Measurements from ENCODE around the gene CCL4L2. TPM values are rescaled to one million over a fixed set of nuclear protein-coding genes. Genes with fewer than 3 reads are reported as not detected.
A peak's percentile ranks its signal among the peaks of the same experiment; 100 is the strongest.
"Not testable (repeated sequence)": the region's sequence is repeated elsewhere in the genome, so short reads cannot be mapped to it uniquely, and the experiment has no call there.

The CCL4L2 gene
- polyA plus RNA-seq (2013, experiment 1 of 4): not detected
- polyA plus RNA-seq (2013, experiment 2 of 4): not detected
- not detected for polyA plus RNA-seq (2013, experiment 3 of 4)
- not detected for polyA plus RNA-seq (2013, experiment 4 of 4)

GRCh38 chr17:36210439-36211211 lies at the start of gene CCL4L2:
TSS of gene CCL4L2 (plus strand) at chr17:36211063.
- not testable (repeated sequence) for H3K27ac ChIP-seq (ENCODE audit: insufficient read depth, low read depth, low read length, poor library complexity, severe bottlenecking); H3K9me3 ChIP-seq (ENCODE audit: control insufficient read depth, low read length); H3K27me3 ChIP-seq (ENCODE audit: control insufficient read depth, insufficient read depth, low read length, poor library complexity, severe bottlenecking); H3K36me3 ChIP-seq (ENCODE audit: control insufficient read depth, insufficient read depth, low read length); H3K4me3 ChIP-seq (ENCODE audit: insufficient read depth, low read depth, low read length); H3K4me1 ChIP-seq (ENCODE audit: control insufficient read depth, insufficient read depth, low read length)
- WGBS, 2 experiments: 88 to 90% methylated on average over 7 of the region's 7 CpGs

- H3K27ac ChIP-seq (ENCODE audit: insufficient read depth, low read depth, low read length, poor library complexity, severe bottlenecking); H3K4me1 ChIP-seq (ENCODE audit: control insufficient read depth, insufficient read depth, low read length); H3K36me3 ChIP-seq (ENCODE audit: control insufficient read depth, insufficient read depth, low read length); H3K4me3 ChIP-seq (ENCODE audit: insufficient read depth, low read depth, low read length); H3K9me3 ChIP-seq (ENCODE audit: control insufficient read depth, low read length); H3K27me3 ChIP-seq (ENCODE audit: control insufficient read depth, insufficient read depth, low read length, poor library complexity, severe bottlenecking): not testable (repeated sequence)
- WGBS, 2 experiments: 80 to 97% methylated on average over 2 to 3 of the region's 8 CpGs
Measured at GRCh38 chr17:36168836-36169235, 42.0 kb upstream of the CCL4L2 start.

GRCh38 chr17:36176536-36176935 lies 34.3 kb upstream of the CCL4L2 start, which contains the start of gene TBC1D3B:
TSS of gene TBC1D3B (minus strand) at chr17:36176636. CDS start at chr17:36175050, 1,586 bp downstream.
- not testable (repeated sequence) for H3K4me1 ChIP-seq (ENCODE audit: control insufficient read depth, insufficient read depth, low read length); H3K27ac ChIP-seq (ENCODE audit: insufficient read depth, low read depth, low read length, poor library complexity, severe bottlenecking); H3K4me3 ChIP-seq (ENCODE audit: insufficient read depth, low read depth, low read length); H3K36me3 ChIP-seq (ENCODE audit: control insufficient read depth, insufficient read depth, low read length); H3K27me3 ChIP-seq (ENCODE audit: control insufficient read depth, insufficient read depth, low read length, poor library complexity, severe bottlenecking); H3K9me3 ChIP-seq (ENCODE audit: control insufficient read depth, low read length)
- no CpG with 5 or more reads among the region's 11 CpGs for WGBS, 2 experiments

- 85 to 95% methylated on average over 5 to 6 of the region's 6 CpGs for WGBS, 2 experiments
- H3K27me3 ChIP-seq (ENCODE audit: control insufficient read depth, insufficient read depth, low read length, poor library complexity, severe bottlenecking): peaks cover 29% of the 10 kb centered on the region
Measured at GRCh38 chr17:36181446-36182175, 29.3 kb upstream of the CCL4L2 start.

GRCh38 chr17:36182176-36183000 lies 28.5 kb upstream of the CCL4L2 start:
- no peaks in the 10 kb centered on the region for H3K36me3 ChIP-seq (ENCODE audit: control insufficient read depth, insufficient read depth, low read length)
- peaks cover 29% of the 10 kb centered on the region for H3K27me3 ChIP-seq (ENCODE audit: control insufficient read depth, insufficient read depth, low read length, poor library complexity, severe bottlenecking)
- H3K4me1 ChIP-seq (ENCODE audit: control insufficient read depth, insufficient read depth, low read length): no peaks in the 10 kb centered on the region
- no peak overlapping the region for H3K27ac ChIP-seq (ENCODE audit: insufficient read depth, low read depth, low read length, poor library complexity, severe bottlenecking)
- H3K4me3 ChIP-seq (ENCODE audit: insufficient read depth, low read depth, low read length): peak overlapping the region; percentile 59
- no peaks in the 10 kb centered on the region for H3K9me3 ChIP-seq (ENCODE audit: control insufficient read depth, low read length)
- WGBS, 2 experiments: 37 to 40% methylated on average over 48 of the region's 48 CpGs

More at GRCh38 chr17:36181446-36182175, 29.3 kb upstream of the CCL4L2 start:
- not testable (repeated sequence) for H3K9me3 ChIP-seq (ENCODE audit: control insufficient read depth, low read length); H3K36me3 ChIP-seq (ENCODE audit: control insufficient read depth, insufficient read depth, low read length); H3K4me3 ChIP-seq (ENCODE audit: insufficient read depth, low read depth, low read length); H3K27ac ChIP-seq (ENCODE audit: insufficient read depth, low read depth, low read length, poor library complexity, severe bottlenecking); H3K4me1 ChIP-seq (ENCODE audit: control insufficient read depth, insufficient read depth, low read length)

- no peak overlapping the region for H3K27ac ChIP-seq (ENCODE audit: insufficient read depth, low read depth, low read length, poor library complexity, severe bottlenecking)
- H3K4me1 ChIP-seq (ENCODE audit: control insufficient read depth, insufficient read depth, low read length): no peaks in the 10 kb centered on the region
- peaks cover 29% of the 10 kb centered on the region for H3K27me3 ChIP-seq (ENCODE audit: control insufficient read depth, insufficient read depth, low read length, poor library complexity, severe bottlenecking)
- WGBS, 2 experiments: 4 to 5% methylated on average over 75 to 76 of the region's 76 CpGs
- H3K36me3 ChIP-seq (ENCODE audit: control insufficient read depth, insufficient read depth, low read length): no peaks in the 10 kb centered on the region
- H3K9me3 ChIP-seq (ENCODE audit: control insufficient read depth, low read length): no peaks in the 10 kb centered on the region
- peak overlapping the region; percentile 59 for H3K4me3 ChIP-seq (ENCODE audit: insufficient read depth, low read depth, low read length)
Measured at GRCh38 chr17:36183001-36183971, 27.6 kb upstream of the CCL4L2 start.

- Histone ChIP-seq H3K27me3 (ENCODE audit: control insufficient read depth, insufficient read depth, low read length, poor library complexity, severe bottlenecking) (peaks cover 29% of the 10 kb centered on the region), H3K36me3 (ENCODE audit: control insufficient read depth, insufficient read depth, low read length) (no peaks in the 10 kb centered on the region)
- WGBS, 2 experiments: 91% methylated on average over 11 to 12 of the region's 12 CpGs
Measured at GRCh38 chr17:36184023-36184765, 26.7 kb upstream of the CCL4L2 start.

GRCh38 chr17:36185416-36185815 lies 25.4 kb upstream of the CCL4L2 start:
- H3K27me3 ChIP-seq (ENCODE audit: control insufficient read depth, insufficient read depth, low read length, poor library complexity, severe bottlenecking): peaks cover 29% of the 10 kb centered on the region
- H3K36me3 ChIP-seq (ENCODE audit: control insufficient read depth, insufficient read depth, low read length): no peaks in the 10 kb centered on the region
- 71 to 82% methylated on average over 1 to 2 of the region's 2 CpGs for WGBS, 2 experiments
- H3K4me3 ChIP-seq (ENCODE audit: insufficient read depth, low read depth, low read length): no peak overlapping the region
- H3K27ac ChIP-seq (ENCODE audit: insufficient read depth, low read depth, low read length, poor library complexity, severe bottlenecking): no peak overlapping the region
- no peaks in the 10 kb centered on the region for H3K9me3 ChIP-seq (ENCODE audit: control insufficient read depth, low read length)
- no peaks in the 10 kb centered on the region for H3K4me1 ChIP-seq (ENCODE audit: control insufficient read depth, insufficient read depth, low read length)

More at GRCh38 chr17:36184023-36184765, 26.7 kb upstream of the CCL4L2 start:
- H3K4me1 ChIP-seq (ENCODE audit: control insufficient read depth, insufficient read depth, low read length): no peaks in the 10 kb centered on the region
- H3K9me3 ChIP-seq (ENCODE audit: control insufficient read depth, low read length): no peaks in the 10 kb centered on the region
- H3K4me3 ChIP-seq (ENCODE audit: insufficient read depth, low read depth, low read length): no peak overlapping the region
- no peak overlapping the region for H3K27ac ChIP-seq (ENCODE audit: insufficient read depth, low read depth, low read length, poor library complexity, severe bottlenecking)
